K562 (cell line): ENCODE measurements around the gene ZNF792.

Source experiments
- BRCA1 ChIP-seq, 2 experiments: fragments of 450-650 bp in 1 of 2; sonication (generic) in 1 of 2; formaldehyde crosslinking in 1 of 2; IDR thresholded peaks; 2 replicates each; pipeline versions ENCODE4 v1.5.0 to v1.6.1; 2017 to 2020; ENCODE audit warnings: mild to moderate bottlenecking in 1 of 2, missing genetic modification reagents in 1 of 2
- E2F6 ChIP-seq, 2 experiments: IDR thresholded peaks; 2 replicates each; pipeline ENCODE4 v1.6.1; 2011; ENCODE audit warnings: borderline replicate concordance in 1 of 2, control low read depth in 1 of 2, low read depth in 1 of 2, low read length in 1 of 2, mild to moderate bottlenecking in 1 of 2, mixed read lengths in 1 of 2, moderate library complexity in 1 of 2; ENCODE audit not compliant: insufficient read depth in 1 of 2, insufficient read length in 1 of 2, poor library complexity in 1 of 2, severe bottlenecking in 1 of 2; ENCODE audit errors: extremely low read depth in 1 of 2
- ELF1 ChIP-seq: fragments of 200-800 bp; sonication (Bioruptor generic); IDR thresholded peaks from 2 replicates; pipeline ENCODE4 v1.6.1; 2016; ENCODE audit warnings: missing genetic modification characterization, missing compliant biosample characterization
- IRF2 ChIP-seq: sonication (generic); formaldehyde crosslinking; IDR thresholded peaks from 2 replicates; pipeline ENCODE4 v1.8.1; 2022; ENCODE audit warnings: mild to moderate bottlenecking, missing genetic modification reagents
- NCOR1 ChIP-seq: fragments of 450-650 bp; IDR thresholded peaks from 2 replicates; pipeline ENCODE4 v1.6.1; 2016; ENCODE audit warnings: mild to moderate bottlenecking, moderate library complexity
- POLR2A ChIP-seq: fragments of 450-650 bp; conservative IDR thresholded peaks from 2 replicates; pipeline ENCODE4 v1.6.1; 2016
- RBM22 ChIP-seq: fragments of 200-400 bp; formaldehyde crosslinking; IDR thresholded peaks from 2 replicates; pipeline ENCODE4 v1.6.1; 2018; ENCODE audit warnings: low read length, low read depth; ENCODE audit not compliant: poor library complexity, severe bottlenecking
- RFX5 ChIP-seq: IDR thresholded peaks from 2 replicates; pipeline ENCODE4 v1.6.1; 2011; ENCODE audit warnings: low read depth, mild to moderate bottlenecking, improper control_type of control experiment, low read length
- TCF7L2 ChIP-seq: fragments of 150-350 bp; IDR thresholded peaks from 2 replicates; pipeline ENCODE4 v1.6.1; 2016; ENCODE audit warnings: low read depth, mild to moderate bottlenecking, low read length, moderate library complexity
- ZNF253 ChIP-seq: fragments of 250-450 bp; sonication (Bioruptor Pico); conservative IDR thresholded peaks from 2 replicates; pipeline ENCODE4 v1.6.1; 2021; ENCODE audit warnings: mild to moderate bottlenecking
- ZNF76 ChIP-seq: fragments of 250-450 bp; sonication (Bioruptor Pico); IDR thresholded peaks from 2 replicates; pipeline ENCODE4 v1.4.0; 2020; ENCODE audit warnings: mild to moderate bottlenecking, moderate library complexity, borderline replicate concordance
- TF ChIP-seq, protein P1 (sequence below), 3 experiments: IDR thresholded peaks in 2 of 3; conservative IDR thresholded peaks in 1 of 3; 2 replicates each; pipeline ENCODE4 v1.5.1; 2011 to 2012; ENCODE audit warnings: low read length in 3 of 3, mild to moderate bottlenecking in 3 of 3, control low read depth in 2 of 3, improper control_type of control experiment in 1 of 3, inconsistent platforms in 1 of 3, low read depth in 1 of 3, mixed read lengths in 1 of 3, moderate library complexity in 1 of 3; ENCODE audit not compliant: insufficient read depth in 2 of 3
- TF ChIP-seq, protein P2 (sequence below): sonication (generic); formaldehyde crosslinking; IDR thresholded peaks from 2 replicates; pipeline ENCODE4 v1.9.0; 2022; ENCODE audit warnings: mild to moderate bottlenecking, missing genetic modification reagents

- TF ChIP-seq, protein P1, sequence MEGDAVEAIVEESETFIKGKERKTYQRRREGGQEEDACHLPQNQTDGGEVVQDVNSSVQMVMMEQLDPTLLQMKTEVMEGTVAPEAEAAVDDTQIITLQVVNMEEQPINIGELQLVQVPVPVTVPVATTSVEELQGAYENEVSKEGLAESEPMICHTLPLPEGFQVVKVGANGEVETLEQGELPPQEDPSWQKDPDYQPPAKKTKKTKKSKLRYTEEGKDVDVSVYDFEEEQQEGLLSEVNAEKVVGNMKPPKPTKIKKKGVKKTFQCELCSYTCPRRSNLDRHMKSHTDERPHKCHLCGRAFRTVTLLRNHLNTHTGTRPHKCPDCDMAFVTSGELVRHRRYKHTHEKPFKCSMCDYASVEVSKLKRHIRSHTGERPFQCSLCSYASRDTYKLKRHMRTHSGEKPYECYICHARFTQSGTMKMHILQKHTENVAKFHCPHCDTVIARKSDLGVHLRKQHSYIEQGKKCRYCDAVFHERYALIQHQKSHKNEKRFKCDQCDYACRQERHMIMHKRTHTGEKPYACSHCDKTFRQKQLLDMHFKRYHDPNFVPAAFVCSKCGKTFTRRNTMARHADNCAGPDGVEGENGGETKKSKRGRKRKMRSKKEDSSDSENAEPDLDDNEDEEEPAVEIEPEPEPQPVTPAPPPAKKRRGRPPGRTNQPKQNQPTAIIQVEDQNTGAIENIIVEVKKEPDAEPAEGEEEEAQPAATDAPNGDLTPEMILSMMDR (IDR thresholded peaks at IDR 0.05 in 2 of 3, conservative IDR thresholded peaks at IDR 0.05 in 1 of 3; ENCODE audit: insufficient read depth in 2 of 3, low read depth in 1 of 3, low read length in 3 of 3) = no peak
- no peak for TF ChIP-seq IRF2
- no peak for TF ChIP-seq TCF7L2
- no peak for TF ChIP-seq E2F6 (IDR thresholded peaks at IDR 0.05; ENCODE audit: borderline replicate concordance in 1 of 2, extremely low read depth in 1 of 2, insufficient read depth in 1 of 2, insufficient read length in 1 of 2, low read depth in 1 of 2, low read length in 1 of 2, poor library complexity in 1 of 2, severe bottlenecking in 1 of 2)
- TF ChIP-seq, protein P2, sequence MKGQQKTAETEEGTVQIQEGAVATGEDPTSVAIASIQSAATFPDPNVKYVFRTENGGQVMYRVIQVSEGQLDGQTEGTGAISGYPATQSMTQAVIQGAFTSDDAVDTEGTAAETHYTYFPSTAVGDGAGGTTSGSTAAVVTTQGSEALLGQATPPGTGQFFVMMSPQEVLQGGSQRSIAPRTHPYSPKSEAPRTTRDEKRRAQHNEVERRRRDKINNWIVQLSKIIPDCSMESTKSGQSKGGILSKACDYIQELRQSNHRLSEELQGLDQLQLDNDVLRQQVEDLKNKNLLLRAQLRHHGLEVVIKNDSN = no peak
- no peak for TF ChIP-seq BRCA1 (IDR thresholded peaks at IDR 0.05)
- no peak for TF ChIP-seq BRCA1 (CRISPR knock-in tag; IDR thresholded peaks at IDR 0.05)
- no peak for TF ChIP-seq POLR2A
- no peak for TF ChIP-seq ZNF253 (CRISPR knock-in tag)
- no peak for TF ChIP-seq RBM22
- TF ChIP-seq ELF1 (tag) = no peak
- TF ChIP-seq ZNF76 (CRISPR knock-in tag) = no peak
- no peak for TF ChIP-seq NCOR1
- TF ChIP-seq RFX5 = no peak
These were observed 3.5 kb upstream of the ZNF792 start for GRCh38 chr19:34967551-34967950.
